NCI-H128 (cell line): ENCODE measurements around the gene NRDE2.

Experiments
- DNase-seq: peaks from one replicate; lab custom pipeline; 2025; ENCODE audit not compliant: unreplicated experiment; lab: John Stamatoyannopoulos, UW

The NRDE2 gene

GRCh38 chr14:90331497-90332270 is at the start of gene NRDE2:
NRDE2 (minus strand) TSS chr14:90331941; CDS start chr14:90331904, 37 bp downstream.
- DNase-seq: peak; percentile 94

- DNase-seq: no peak
These were observed 49.5 kb upstream of the NRDE2 start for GRCh38 chr14:90381011-90381786.

GRCh38 chr14:90379106-90379505 is 47.4 kb upstream of the NRDE2 start:
- no peak for DNase-seq

GRCh38 chr14:90378249-90378648 is 46.5 kb upstream of the NRDE2 start:
- no peak for DNase-seq

- no peak for DNase-seq
These were observed 44.2 kb upstream of the NRDE2 start for GRCh38 chr14:90375934-90376333.

- no peak for DNase-seq
These were observed 43.1 kb upstream of the NRDE2 start for GRCh38 chr14:90374813-90375212.

GRCh38 chr14:90373887-90374286 is 42.1 kb upstream of the NRDE2 start:
- no peak for DNase-seq

GRCh38 chr14:90368946-90369721 is 37.4 kb upstream of the NRDE2 start:
- DNase-seq: no peak

- DNase-seq: no peak
These were observed 30.8 kb upstream of the NRDE2 start for GRCh38 chr14:90362558-90362896.

- no peak for DNase-seq
These were observed 30.3 kb upstream of the NRDE2 start for GRCh38 chr14:90361865-90362557.

- DNase-seq: no peak
These were observed 26.6 kb upstream of the NRDE2 start for GRCh38 chr14:90358359-90358758.

- DNase-seq: no peak
These were observed 25.2 kb upstream of the NRDE2 start for GRCh38 chr14:90356925-90357324.

- no peak for DNase-seq
These were observed 24.1 kb upstream of the NRDE2 start for GRCh38 chr14:90355540-90356518.

- no peak for DNase-seq
These were observed 23.0 kb upstream of the NRDE2 start for GRCh38 chr14:90354551-90355298.

GRCh38 chr14:90349739-90350138 is 18.0 kb upstream of the NRDE2 start:
- no peak for DNase-seq

GRCh38 chr14:90348270-90348669 is 16.5 kb upstream of the NRDE2 start:
- no peak for DNase-seq

- no peak for DNase-seq
These were observed 13.5 kb upstream of the NRDE2 start for GRCh38 chr14:90345239-90345557.

GRCh38 chr14:90344331-90345238 is 12.8 kb upstream of the NRDE2 start:
- no peak for DNase-seq
